ENCODE data around the gene RNU6-7.

- TF ChIP-seq GATA2 (IDR thresholded peaks at IDR 0.05; ENCODE audit: low read depth, low read length) (no peak), GATA3 (IDR thresholded peaks at IDR 0.05; ENCODE audit: low read depth, low read length) (no peak)
Observed at GRCh38 chr14:32197919-32198318, 3.9 kb upstream of the RNU6-7 start.
